ENCODE results near the gene SFPQ. TPM values are rescaled to one million over a fixed set of nuclear protein-coding genes. Genes with fewer than 3 reads are reported as not detected.

Gene SFPQ
- total and polyA plus RNA-seq, 4 donors = 116 to 269 (median 210) TPM

DNA sequence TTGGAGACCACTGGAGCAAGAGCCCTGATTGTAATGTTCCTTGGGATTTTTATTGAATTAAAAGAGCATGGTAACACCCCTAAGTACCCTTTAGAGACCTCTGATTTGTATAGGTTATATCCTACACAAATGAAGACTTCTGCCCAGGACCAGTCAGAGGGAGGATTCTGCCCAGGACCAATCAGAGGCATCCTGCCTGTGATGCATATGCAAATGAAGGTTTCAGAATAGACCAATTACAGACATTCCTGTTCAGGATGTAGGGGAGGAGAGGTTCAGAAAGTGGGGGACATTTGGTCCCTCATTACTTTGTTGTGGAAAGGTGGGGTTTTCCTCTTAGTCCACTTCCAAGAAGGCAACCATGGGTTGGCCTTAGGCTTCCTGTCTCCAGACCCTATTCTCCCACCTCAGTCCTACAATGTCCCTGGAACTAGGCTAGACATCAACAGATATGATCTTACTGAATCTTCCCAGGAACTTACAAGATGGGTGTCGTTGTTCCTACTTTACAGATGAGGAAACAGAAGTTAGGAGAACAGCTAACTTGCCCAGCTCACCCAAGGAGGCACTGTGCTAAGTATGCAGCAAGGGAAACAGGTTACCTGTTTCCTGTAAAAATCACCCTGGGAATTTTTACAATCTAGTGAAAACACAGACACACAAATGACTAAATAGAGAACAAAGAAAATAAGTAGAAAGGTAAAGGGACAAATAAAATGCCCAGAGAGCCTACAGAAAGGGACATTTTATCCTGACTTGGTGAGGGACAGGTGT, 36.8 kb upstream of the SFPQ start:
- TF ChIP-seq, protein P1, sequence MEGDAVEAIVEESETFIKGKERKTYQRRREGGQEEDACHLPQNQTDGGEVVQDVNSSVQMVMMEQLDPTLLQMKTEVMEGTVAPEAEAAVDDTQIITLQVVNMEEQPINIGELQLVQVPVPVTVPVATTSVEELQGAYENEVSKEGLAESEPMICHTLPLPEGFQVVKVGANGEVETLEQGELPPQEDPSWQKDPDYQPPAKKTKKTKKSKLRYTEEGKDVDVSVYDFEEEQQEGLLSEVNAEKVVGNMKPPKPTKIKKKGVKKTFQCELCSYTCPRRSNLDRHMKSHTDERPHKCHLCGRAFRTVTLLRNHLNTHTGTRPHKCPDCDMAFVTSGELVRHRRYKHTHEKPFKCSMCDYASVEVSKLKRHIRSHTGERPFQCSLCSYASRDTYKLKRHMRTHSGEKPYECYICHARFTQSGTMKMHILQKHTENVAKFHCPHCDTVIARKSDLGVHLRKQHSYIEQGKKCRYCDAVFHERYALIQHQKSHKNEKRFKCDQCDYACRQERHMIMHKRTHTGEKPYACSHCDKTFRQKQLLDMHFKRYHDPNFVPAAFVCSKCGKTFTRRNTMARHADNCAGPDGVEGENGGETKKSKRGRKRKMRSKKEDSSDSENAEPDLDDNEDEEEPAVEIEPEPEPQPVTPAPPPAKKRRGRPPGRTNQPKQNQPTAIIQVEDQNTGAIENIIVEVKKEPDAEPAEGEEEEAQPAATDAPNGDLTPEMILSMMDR (IDR thresholded peaks at IDR 0.05; ENCODE audit: control extremely low read depth, extremely low read depth) = no peak
- ATAC-seq (ENCODE audit: insufficient read depth, low FRiP score) = no peak
- Histone ChIP-seq H3K4me1 (ENCODE audit: control insufficient read depth in 5 of 5, insufficient read depth in 5 of 5, low read length in 5 of 5) (no peaks in the 10 kb centered on the region), H3K9ac (ENCODE audit: insufficient read depth in 1 of 2, low read length in 2 of 2) (no peak overlapping the region), H3K36me3 (ENCODE audit: control insufficient read depth in 4 of 4, insufficient read depth in 4 of 4, low read length in 4 of 4) (no peaks in the 10 kb centered on the region), H3K27ac (ENCODE audit: low read depth in 1 of 2, low read length in 1 of 2) (no peak overlapping the region), H3K27me3 (ENCODE audit: control insufficient read depth in 3 of 3, insufficient read depth in 3 of 3, low read length in 2 of 3) (no peaks in the 10 kb centered on the region), H3K4me3 (no peak overlapping the region), H3K9me3 (ENCODE audit: control insufficient read depth in 4 of 4, insufficient read depth in 3 of 4, low read length in 3 of 4) (no peaks in the 10 kb centered on the region)
- no peak for DNase-seq
- 80 to 81% methylated on average over 1 of the region's 1 CpG for WGBS, 2 donors

DNA sequence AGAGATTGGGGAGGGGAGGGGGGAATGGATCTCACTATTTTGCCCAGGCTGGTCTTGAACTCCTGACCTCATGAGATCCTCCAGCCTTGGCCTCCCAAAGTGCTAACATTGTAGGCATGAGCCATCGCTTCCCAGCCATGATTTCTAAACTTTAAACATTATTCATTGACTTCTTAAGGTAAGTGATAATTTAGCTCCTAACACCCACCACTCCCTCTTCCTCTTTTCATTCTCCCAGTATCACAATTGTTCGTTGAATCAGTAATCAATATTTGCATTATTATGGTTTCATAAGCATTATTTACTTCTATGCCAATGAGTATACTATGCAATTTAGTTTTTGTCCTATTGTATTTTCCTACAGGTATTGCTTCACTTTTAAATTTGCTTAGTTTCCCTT, 33.6 kb upstream of the SFPQ start:
- H3K4me3 ChIP-seq = no peak overlapping the region
- ATAC-seq (ENCODE audit: insufficient read depth, low FRiP score) = no peak

DNA sequence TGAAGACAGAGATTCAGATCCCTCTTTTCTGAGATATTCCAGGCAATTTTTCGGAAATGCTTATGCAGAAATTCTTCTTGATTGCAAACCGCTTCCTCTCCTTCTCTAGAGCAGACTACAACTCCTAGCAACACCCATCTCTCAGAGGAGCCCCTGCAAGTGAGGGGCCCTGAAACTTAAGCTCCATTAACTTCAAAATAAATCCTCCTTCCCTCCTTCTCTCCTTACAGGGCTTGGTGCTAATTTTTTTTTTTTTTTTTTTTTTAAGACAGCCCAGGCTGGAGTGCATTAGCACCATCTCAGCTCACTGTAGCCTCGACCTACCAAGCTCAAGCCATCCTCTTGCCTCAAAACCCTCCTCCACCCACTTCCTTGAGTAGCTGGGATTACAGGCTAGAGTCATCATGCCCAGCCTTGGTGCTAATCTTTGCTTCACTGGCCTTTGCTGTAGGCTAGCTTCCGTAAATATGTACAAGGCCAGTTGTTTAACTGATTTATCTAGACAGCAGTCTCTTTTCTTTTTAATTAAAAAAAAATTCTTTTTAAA, 30.2 kb upstream of the SFPQ start:
- DNase-seq (no peak), ATAC-seq (ENCODE audit: insufficient read depth, low FRiP score) (no peak)
- TF ChIP-seq, protein P1 (IDR thresholded peaks at IDR 0.05; ENCODE audit: control extremely low read depth, extremely low read depth) = no peak
- peak overlapping the region in 1 of 2 donors; percentile 7 for H3K9ac ChIP-seq (ENCODE audit: insufficient read depth in 1 of 2, low read length in 2 of 2)
- H3K4me1 ChIP-seq (ENCODE audit: control insufficient read depth in 5 of 5, insufficient read depth in 5 of 5, low read length in 5 of 5) = peaks cover 0 to 19% (median 0%) of the 10 kb centered on the region in 5 donors
- H3K27ac ChIP-seq (ENCODE audit: low read depth in 1 of 2, low read length in 1 of 2) = no peak overlapping the region
- H3K27me3 ChIP-seq (ENCODE audit: control insufficient read depth in 3 of 3, insufficient read depth in 3 of 3, low read length in 2 of 3) = no peaks in the 10 kb centered on the region
- no peaks in the 10 kb centered on the region for H3K36me3 ChIP-seq (ENCODE audit: control insufficient read depth in 4 of 4, insufficient read depth in 4 of 4, low read length in 4 of 4)
- H3K4me3 ChIP-seq = no peak overlapping the region
- 82 to 83% methylated on average over 4 of the region's 4 CpGs for WGBS, 2 donors
- no peaks in the 10 kb centered on the region for H3K9me3 ChIP-seq (ENCODE audit: control insufficient read depth in 4 of 4, insufficient read depth in 3 of 4, low read length in 3 of 4)

More for the DNA sequence above, 33.6 kb upstream of the SFPQ start:
- no peaks in the 10 kb centered on the region for H3K9me3 ChIP-seq (ENCODE audit: control insufficient read depth in 4 of 4, insufficient read depth in 3 of 4, low read length in 3 of 4)
- TF ChIP-seq, protein P1 (IDR thresholded peaks at IDR 0.05; ENCODE audit: control extremely low read depth, extremely low read depth) = no peak
- H3K27me3 ChIP-seq (ENCODE audit: control insufficient read depth in 3 of 3, insufficient read depth in 3 of 3, low read length in 2 of 3) = no peaks in the 10 kb centered on the region
- H3K36me3 ChIP-seq (ENCODE audit: control insufficient read depth in 4 of 4, insufficient read depth in 4 of 4, low read length in 4 of 4) = no peaks in the 10 kb centered on the region
- H3K27ac ChIP-seq (ENCODE audit: low read depth in 1 of 2, low read length in 1 of 2) = no peak overlapping the region
- DNase-seq = no peak
- peaks cover 0 to 19% (median 0%) of the 10 kb centered on the region in 5 donors for H3K4me1 ChIP-seq (ENCODE audit: control insufficient read depth in 5 of 5, insufficient read depth in 5 of 5, low read length in 5 of 5)
- H3K9ac ChIP-seq (ENCODE audit: insufficient read depth in 1 of 2, low read length in 2 of 2) = no peak overlapping the region
- 86 to 89% methylated on average over 2 of the region's 2 CpGs for WGBS, 2 donors

All from lung (tissue), 12 donors.